ENCODE results near the gene MS4A12. TPM values are rescaled to one million over a fixed set of nuclear protein-coding genes. Genes with fewer than 3 reads are reported as not detected.
A peak's percentile ranks its signal among the peaks of the same experiment; 100 is the strongest.
"Not testable (repeated sequence)": the region's sequence is repeated elsewhere in the genome, so short reads cannot be mapped to it uniquely, and the experiment has no call there.

Gene MS4A12
- total RNA-seq = not detected in 2 replicates

DNA sequence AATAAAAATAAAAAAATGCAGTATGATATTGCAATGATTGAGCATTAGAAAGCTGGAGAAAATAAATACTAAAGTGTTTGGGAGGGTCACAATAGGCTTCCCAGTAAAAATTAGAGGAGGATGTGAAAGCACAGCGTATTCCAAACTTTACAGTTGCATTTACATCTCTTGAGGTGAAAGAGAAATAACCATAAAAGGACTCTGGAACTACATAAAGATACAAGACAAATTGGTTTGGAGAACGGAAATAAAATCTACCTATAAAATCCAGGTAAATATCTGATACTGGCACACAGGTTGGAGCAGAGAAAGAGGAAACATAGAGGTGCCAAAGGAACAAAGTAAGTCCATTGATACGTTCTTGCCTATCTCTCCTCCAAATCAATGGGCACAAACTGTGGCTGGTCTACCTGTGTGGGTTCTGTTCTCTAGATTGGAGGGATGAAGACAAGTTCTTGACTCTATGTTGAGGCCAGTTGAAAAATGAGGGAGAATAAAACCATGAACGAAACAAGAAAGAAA is at the start of gene MS4A12:
Gene MS4A12, plus strand, starts transcription at position 291 of the 522 bp plus-strand sequence. CDS start 4,541 bp downstream, outside the sequence.
- intact Hi-C loops (cut with micrococcal nuclease) = no loop called here
- Mint-ChIP-seq H3K4me3 (no peak within 1 kb of the TSS), H3K27ac (no peak within 1 kb of the TSS), H3K4me1 (no peaks in the 10 kb centered on the region), H3K27me3 (peaks cover 27% of the 10 kb centered on the region), H3K36me3 (ENCODE audit: low read depth) (no peaks in the 10 kb centered on the region), H3K9me3 (no peaks in the 10 kb centered on the region)
- DNase-seq = no peak

DNA sequence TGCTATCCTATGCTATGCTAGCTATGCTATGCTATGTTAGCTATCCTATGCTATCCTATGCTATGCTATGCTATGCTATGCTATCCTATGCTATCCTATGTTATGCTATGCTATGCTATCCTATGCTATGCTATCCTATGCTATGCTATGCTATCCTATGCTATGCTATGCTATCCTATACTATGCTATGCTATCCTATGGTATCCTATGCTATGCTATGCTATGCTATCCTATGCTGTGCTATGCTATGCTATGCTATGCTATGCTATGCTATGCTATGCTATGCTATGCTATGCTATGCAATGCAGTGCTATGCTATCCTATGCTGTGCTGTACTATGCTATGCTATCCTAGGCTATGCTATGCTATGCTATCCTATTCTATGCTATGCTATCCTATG is 45.5 kb upstream of the MS4A12 start:
- DNase-seq = peak; percentile 43
- Mint-ChIP-seq H3K4me3 (no peak overlapping the region), H3K9me3 (no peaks in the 10 kb centered on the region), H3K4me1 (peaks cover 14% of the 10 kb centered on the region), H3K27me3 (no peaks in the 10 kb centered on the region), H3K27ac (no peak overlapping the region), H3K36me3 (ENCODE audit: low read depth) (no peaks in the 10 kb centered on the region)
- intact Hi-C loops (cut with micrococcal nuclease) = no loop called here

DNA sequence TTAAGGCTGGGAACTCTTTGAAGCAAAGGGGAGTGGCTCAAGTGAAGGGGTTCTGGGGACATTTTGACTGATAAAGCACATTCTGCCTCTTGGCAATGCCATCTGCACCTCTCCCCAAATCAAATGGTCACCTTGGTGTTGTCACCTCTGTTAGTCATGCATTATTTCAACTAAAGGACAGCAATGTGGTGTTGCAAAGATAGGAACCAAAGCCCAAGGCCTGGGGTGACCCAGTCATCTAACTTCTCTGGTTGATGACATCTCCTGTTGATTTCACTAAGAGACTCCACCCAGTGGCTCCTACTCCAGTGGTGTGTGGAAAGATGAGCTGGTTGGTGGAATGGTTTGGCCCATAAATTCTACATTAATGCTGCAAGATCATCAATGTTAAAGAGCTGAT is 44.7 kb upstream of the MS4A12 start:
- Mint-ChIP-seq H3K4me1 (peaks cover 14% of the 10 kb centered on the region), H3K36me3 (ENCODE audit: low read depth) (no peaks in the 10 kb centered on the region), H3K27me3 (no peaks in the 10 kb centered on the region), H3K9me3 (no peaks in the 10 kb centered on the region), H3K4me3 (no peak overlapping the region), H3K27ac (no peak overlapping the region)
- DNase-seq = peak; percentile 54
- intact Hi-C loops (cut with micrococcal nuclease) = no loop called here

DNA sequence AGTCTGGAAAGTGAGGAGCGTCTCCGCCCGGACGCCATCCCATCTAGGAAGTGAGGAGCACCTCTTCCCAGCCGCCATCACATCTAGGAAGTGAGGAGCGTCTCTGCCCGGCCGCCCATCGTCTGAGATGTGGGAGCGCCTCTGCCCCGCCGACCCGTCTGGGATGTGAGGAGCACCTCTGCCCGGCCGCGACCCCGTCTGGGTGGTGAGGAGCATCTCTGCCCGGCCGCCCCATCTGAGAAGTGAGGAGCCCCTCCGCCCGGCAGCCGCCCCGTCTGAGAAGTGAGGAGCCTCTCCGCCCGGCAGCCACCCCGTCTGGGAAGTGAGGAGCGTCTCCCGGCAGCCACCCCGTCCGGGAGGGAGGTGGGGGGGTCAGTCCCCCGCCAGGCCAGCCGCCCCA is 41.4 kb upstream of the MS4A12 start:
- DNase-seq; intact Hi-C loops (cut with micrococcal nuclease); H3K27me3 Mint-ChIP-seq; H3K27ac Mint-ChIP-seq; H3K4me3 Mint-ChIP-seq; H3K4me1 Mint-ChIP-seq; H3K36me3 Mint-ChIP-seq (ENCODE audit: low read depth); H3K9me3 Mint-ChIP-seq: not testable (repeated sequence)

- no peaks in the 10 kb centered on the region for H3K36me3 Mint-ChIP-seq (ENCODE audit: low read depth)
- no peak for DNase-seq
- H3K4me1 Mint-ChIP-seq = no peaks in the 10 kb centered on the region
- intact Hi-C loops (cut with micrococcal nuclease) = no loop called here
- H3K4me3 Mint-ChIP-seq = no peak overlapping the region
- no peak overlapping the region for H3K27ac Mint-ChIP-seq
- no peaks in the 10 kb centered on the region for H3K9me3 Mint-ChIP-seq
- peaks cover 12% of the 10 kb centered on the region for H3K27me3 Mint-ChIP-seq
These were observed 38.4 kb upstream of the MS4A12 start for GRCh38 chr11:60454212-60454611.

- no peaks in the 10 kb centered on the region for H3K9me3 Mint-ChIP-seq
- DNase-seq = no peak
- intact Hi-C loops (cut with micrococcal nuclease) = no loop called here
- H3K4me3 Mint-ChIP-seq = no peak within 1 kb of the TSS
- H3K27ac Mint-ChIP-seq = no peak within 1 kb of the TSS
- H3K27me3 Mint-ChIP-seq = peaks cover 12% of the 10 kb centered on the region
- H3K36me3 Mint-ChIP-seq (ENCODE audit: low read depth) = no peaks in the 10 kb centered on the region
- H3K4me1 Mint-ChIP-seq = no peaks in the 10 kb centered on the region
These were observed 37.0 kb upstream of the MS4A12 start, which contains the start of gene MS4A1 for GRCh38 chr11:60455531-60456042. TSS of gene MS4A1 (plus strand) at chr11:60455847. CDS start at chr11:60462375, 6,528 bp downstream.

DNA sequence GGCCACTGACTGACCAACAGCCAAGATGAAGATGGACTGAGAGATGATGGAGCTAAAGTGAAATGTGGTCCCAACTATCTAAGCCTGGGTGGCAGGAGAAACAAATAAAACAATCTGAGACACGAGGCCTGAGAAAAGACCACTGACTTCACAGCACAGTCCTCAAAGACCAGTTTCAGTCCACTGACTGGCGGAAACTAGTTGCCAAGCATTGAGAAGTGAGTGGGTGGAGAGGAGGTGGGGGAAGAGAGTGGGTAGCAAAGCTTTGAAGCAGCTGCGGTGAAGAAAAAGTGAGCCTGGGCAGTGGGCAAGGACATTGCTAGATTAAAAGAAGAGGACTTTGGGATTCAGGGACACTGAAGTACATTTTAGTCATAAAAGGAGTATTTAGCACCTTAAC is 35.0 kb upstream of the MS4A12 start:
- intact Hi-C loops (cut with micrococcal nuclease) = no loop called here
- no peak for DNase-seq
- H3K36me3 Mint-ChIP-seq (ENCODE audit: low read depth) = no peaks in the 10 kb centered on the region
- H3K27me3 Mint-ChIP-seq = peaks cover 12% of the 10 kb centered on the region
- H3K4me1 Mint-ChIP-seq = no peaks in the 10 kb centered on the region
- H3K27ac Mint-ChIP-seq = no peak overlapping the region
- H3K4me3 Mint-ChIP-seq = no peak overlapping the region
- H3K9me3 Mint-ChIP-seq = no peaks in the 10 kb centered on the region

DNA sequence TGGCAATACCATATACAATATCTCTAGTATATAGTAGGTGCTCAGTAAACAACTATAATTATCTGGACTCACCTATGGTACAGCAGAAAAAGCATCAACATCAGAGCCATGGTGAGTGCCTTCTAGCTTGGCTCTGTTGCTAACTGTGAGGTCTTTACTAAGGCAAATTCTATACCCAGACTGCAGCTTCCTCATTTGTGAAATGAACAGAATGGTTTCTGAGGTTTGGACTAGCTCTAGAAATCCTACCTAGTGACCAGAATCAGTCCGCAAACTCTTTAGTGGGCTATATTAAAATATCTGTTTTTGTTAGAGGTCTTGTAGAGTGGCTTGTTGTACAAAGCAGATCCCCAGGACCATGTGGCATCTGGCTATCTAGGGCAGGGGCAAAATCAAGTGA is 33.2 kb upstream of the MS4A12 start:
- Mint-ChIP-seq H3K4me3 (no peak overlapping the region), H3K9me3 (no peaks in the 10 kb centered on the region), H3K36me3 (ENCODE audit: low read depth) (no peaks in the 10 kb centered on the region), H3K4me1 (no peaks in the 10 kb centered on the region), H3K27me3 (peaks cover 10% of the 10 kb centered on the region), H3K27ac (no peak overlapping the region)
- intact Hi-C loops (cut with micrococcal nuclease) = no loop called here
- no peak for DNase-seq

- Mint-ChIP-seq H3K27me3 (peaks cover 23% of the 10 kb centered on the region), H3K27ac (no peak overlapping the region), H3K4me3 (no peak overlapping the region), H3K4me1 (no peaks in the 10 kb centered on the region), H3K9me3 (no peaks in the 10 kb centered on the region), H3K36me3 (ENCODE audit: low read depth) (no peaks in the 10 kb centered on the region)
- intact Hi-C loops (cut with micrococcal nuclease) = no loop called here
- no peak for DNase-seq
These were observed 23.7 kb upstream of the MS4A12 start for GRCh38 chr11:60468829-60469228.

DNA sequence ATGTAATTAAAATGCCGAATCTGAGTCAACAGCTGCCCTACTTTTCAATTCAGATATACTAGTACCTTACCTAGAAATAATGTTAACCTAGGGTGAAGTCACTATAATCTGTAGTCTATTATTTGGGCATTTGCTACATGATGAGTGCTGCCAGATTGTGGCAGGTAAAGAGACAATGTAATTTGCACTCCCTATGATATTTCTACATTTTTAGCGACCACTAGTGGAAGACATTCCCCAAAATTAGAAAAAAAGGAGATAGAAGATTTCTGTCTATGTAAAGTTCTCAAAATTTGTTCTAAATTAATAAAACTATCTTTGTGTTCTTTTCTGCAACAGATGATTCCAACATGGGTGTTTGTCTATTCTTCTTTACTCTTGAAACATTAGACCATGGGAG is 22.9 kb upstream of the MS4A12 start:
- Mint-ChIP-seq H3K36me3 (ENCODE audit: low read depth) (no peaks in the 10 kb centered on the region), H3K9me3 (no peaks in the 10 kb centered on the region), H3K27me3 (peaks cover 25% of the 10 kb centered on the region), H3K27ac (no peak overlapping the region), H3K4me3 (no peak overlapping the region), H3K4me1 (no peaks in the 10 kb centered on the region)
- DNase-seq = no peak
- intact Hi-C loops (cut with micrococcal nuclease) = no loop called here

- Mint-ChIP-seq H3K4me1 (peaks cover 1% of the 10 kb centered on the region), H3K4me3 (no peak overlapping the region), H3K9me3 (no peaks in the 10 kb centered on the region), H3K27ac (no peak overlapping the region), H3K36me3 (ENCODE audit: low read depth) (no peaks in the 10 kb centered on the region), H3K27me3 (peaks cover 23% of the 10 kb centered on the region)
- intact Hi-C loops (cut with micrococcal nuclease) = no loop called here
- DNase-seq = no peak
These were observed 15.5 kb upstream of the MS4A12 start for GRCh38 chr11:60477035-60477445.

DNA sequence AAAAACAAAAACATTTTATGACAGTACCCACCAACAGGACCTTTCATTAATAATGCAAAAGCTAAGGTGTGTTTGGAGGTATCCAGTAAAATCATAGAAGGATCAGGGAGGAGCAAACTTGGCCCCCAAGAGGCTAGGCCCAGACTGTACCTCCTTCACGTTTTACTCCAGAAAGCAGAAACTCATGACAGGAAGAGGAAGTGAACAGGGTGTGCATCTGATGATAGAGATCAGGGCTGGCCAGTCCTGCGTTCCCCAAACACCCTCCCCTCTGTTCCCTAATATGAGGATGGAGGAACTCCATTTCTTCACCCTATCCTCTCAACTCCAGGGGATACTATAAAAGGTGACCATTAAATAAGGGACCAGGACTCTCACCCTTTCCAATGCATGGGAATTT is 10.2 kb upstream of the MS4A12 start:
- H3K27ac Mint-ChIP-seq = no peak overlapping the region
- H3K4me1 Mint-ChIP-seq = no peaks in the 10 kb centered on the region
- intact Hi-C loops (cut with micrococcal nuclease) = no loop called here
- peaks cover 20% of the 10 kb centered on the region for H3K27me3 Mint-ChIP-seq
- no peak overlapping the region for H3K4me3 Mint-ChIP-seq
- H3K9me3 Mint-ChIP-seq = no peaks in the 10 kb centered on the region
- no peaks in the 10 kb centered on the region for H3K36me3 Mint-ChIP-seq (ENCODE audit: low read depth)
- DNase-seq = no peak

GRCh38 chr11:60485987-60486386 is 6.6 kb upstream of the MS4A12 start:
- peak; percentile 59 for DNase-seq
- no peaks in the 10 kb centered on the region for H3K4me1 Mint-ChIP-seq
- no peak overlapping the region for H3K4me3 Mint-ChIP-seq
- intact Hi-C loops (cut with micrococcal nuclease) = loop anchor here (5.0 kb wide), 1 partner anchor 119 kb away; no protein-coding TSS in a partner anchor
- no peak overlapping the region for H3K27ac Mint-ChIP-seq
- H3K9me3 Mint-ChIP-seq = no peaks in the 10 kb centered on the region
- H3K27me3 Mint-ChIP-seq = peaks cover 9% of the 10 kb centered on the region
- H3K36me3 Mint-ChIP-seq (ENCODE audit: low read depth) = no peaks in the 10 kb centered on the region

DNA sequence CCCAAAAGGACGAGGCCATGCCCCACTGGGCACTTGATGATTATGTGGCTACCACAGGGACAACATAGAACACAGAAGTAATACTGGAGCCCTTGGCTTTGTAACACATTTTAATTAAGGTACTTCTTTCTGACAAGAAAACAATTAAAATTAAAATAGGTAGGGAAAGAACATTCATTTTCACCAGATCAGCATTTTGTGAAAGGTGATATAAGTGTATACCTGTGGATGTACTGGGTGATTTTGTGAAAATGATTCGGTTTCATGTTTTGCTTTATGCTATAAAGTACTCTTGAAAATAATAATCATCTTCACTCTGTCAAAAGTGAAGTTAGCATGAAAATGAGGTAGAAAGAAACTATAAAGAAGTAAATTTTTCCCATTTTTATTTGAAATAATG is 876 bp downstream of the MS4A12 start:
- Mint-ChIP-seq H3K27ac (no peak overlapping the region), H3K9me3 (no peaks in the 10 kb centered on the region), H3K36me3 (ENCODE audit: low read depth) (no peaks in the 10 kb centered on the region), H3K27me3 (peaks cover 31% of the 10 kb centered on the region), H3K4me1 (no peaks in the 10 kb centered on the region), H3K4me3 (no peak overlapping the region)
- DNase-seq = no peak
- intact Hi-C loops (cut with micrococcal nuclease) = no loop called here

DNA sequence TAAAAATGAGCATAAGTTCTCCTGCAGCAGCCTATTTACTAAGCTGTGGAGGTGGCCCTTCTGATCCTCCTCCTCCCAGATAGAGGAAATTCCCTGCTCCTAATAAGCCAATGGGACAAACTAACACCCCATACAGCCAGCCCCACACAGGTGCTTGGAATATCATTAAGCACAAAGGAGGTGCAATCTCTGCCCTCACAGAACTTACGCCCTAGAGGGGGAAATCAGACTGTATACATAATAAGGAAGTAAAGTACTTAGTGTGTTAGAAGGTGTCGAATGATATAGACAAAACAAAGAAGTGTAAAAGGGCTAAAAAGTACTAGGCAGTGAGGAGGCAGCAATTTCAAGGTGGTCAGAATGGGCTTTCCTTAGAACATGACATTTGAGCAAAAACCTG is 5.8 kb downstream of the MS4A12 start:
- Mint-ChIP-seq H3K4me3 (no peak overlapping the region), H3K27ac (no peak overlapping the region), H3K4me1 (no peaks in the 10 kb centered on the region), H3K27me3 (peaks cover 66% of the 10 kb centered on the region), H3K9me3 (no peaks in the 10 kb centered on the region), H3K36me3 (ENCODE audit: low read depth) (no peaks in the 10 kb centered on the region)
- intact Hi-C loops (cut with micrococcal nuclease) = no loop called here
- DNase-seq = no peak

All from activated CD4-positive, alpha-beta T cell treated with anti-CD3 and anti-CD28 coated beads, Interleukin-2, amount 10 ng/mL, durations not matched to agents 24 days and 14 days (primary cell).